Vagina (tissue), 2 donors: Measurements from ENCODE around the gene ACTR3C.

Experiments
- POLR2A ChIP-seq, 2 donors: fragments of 450-650 bp; IDR thresholded peaks; one replicate each; pipeline ENCODE4 v1.6.1; 2017; ENCODE audit warnings: antibody characterized with exemption in 2 of 2, mild to moderate bottlenecking in 2 of 2, moderate library complexity in 2 of 2
- POLR2AphosphoS5 ChIP-seq, 2 donors: sonication (generic); formaldehyde crosslinking; IDR thresholded peaks; one replicate each; pipeline ENCODE4 v1.9.0; 2017; ENCODE audit warnings: antibody characterized with exemption in 2 of 2, mild to moderate bottlenecking in 2 of 2, low read depth in 1 of 2; ENCODE audit not compliant: insufficient read depth in 1 of 2
- TF ChIP-seq, protein P1 (sequence below), 3 experiments: fragments of 450-650 bp in 2 of 3; fragments of 200-600 bp in 1 of 3; sonication (generic) in 1 of 3; IDR thresholded peaks; one replicate each; pipeline ENCODE4 v1.5.1; 2017 to 2019; ENCODE audit warnings: antibody characterized with exemption in 3 of 3, mild to moderate bottlenecking in 2 of 3, moderate library complexity in 2 of 3

DNA sequence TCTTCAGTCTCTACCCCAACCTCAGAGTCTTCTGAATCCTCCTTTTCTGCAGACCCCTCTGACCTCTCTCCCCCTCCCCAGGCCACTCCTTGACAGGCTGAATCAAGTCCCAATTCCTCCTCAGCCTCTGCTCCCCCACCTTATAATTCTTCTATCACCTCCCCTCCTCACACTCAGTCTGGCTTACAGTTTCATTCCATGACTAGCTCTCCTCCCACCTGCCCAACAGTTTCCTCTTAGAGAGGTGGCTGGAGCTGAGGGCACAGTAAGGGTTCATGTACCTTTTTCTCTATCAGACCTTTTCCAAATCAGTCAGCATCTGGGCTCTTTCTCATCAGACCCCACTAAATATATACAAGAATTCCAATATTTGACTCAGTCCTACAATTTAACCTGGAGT is 14.8 kb downstream of the ACTR3C start:
- TF ChIP-seq, protein P1, sequence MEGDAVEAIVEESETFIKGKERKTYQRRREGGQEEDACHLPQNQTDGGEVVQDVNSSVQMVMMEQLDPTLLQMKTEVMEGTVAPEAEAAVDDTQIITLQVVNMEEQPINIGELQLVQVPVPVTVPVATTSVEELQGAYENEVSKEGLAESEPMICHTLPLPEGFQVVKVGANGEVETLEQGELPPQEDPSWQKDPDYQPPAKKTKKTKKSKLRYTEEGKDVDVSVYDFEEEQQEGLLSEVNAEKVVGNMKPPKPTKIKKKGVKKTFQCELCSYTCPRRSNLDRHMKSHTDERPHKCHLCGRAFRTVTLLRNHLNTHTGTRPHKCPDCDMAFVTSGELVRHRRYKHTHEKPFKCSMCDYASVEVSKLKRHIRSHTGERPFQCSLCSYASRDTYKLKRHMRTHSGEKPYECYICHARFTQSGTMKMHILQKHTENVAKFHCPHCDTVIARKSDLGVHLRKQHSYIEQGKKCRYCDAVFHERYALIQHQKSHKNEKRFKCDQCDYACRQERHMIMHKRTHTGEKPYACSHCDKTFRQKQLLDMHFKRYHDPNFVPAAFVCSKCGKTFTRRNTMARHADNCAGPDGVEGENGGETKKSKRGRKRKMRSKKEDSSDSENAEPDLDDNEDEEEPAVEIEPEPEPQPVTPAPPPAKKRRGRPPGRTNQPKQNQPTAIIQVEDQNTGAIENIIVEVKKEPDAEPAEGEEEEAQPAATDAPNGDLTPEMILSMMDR (IDR thresholded peaks at IDR 0.05): no peak
- no peak for TF ChIP-seq POLR2A (IDR thresholded peaks at IDR 0.05)
- no peak for TF ChIP-seq POLR2AphosphoS5 (IDR thresholded peaks at IDR 0.05; ENCODE audit: insufficient read depth in 1 of 2, low read depth in 1 of 2)
